A549 (cell line): ENCODE data around the gene FAM163B. TPM values are rescaled to one million over a fixed set of nuclear protein-coding genes. Genes with fewer than 3 reads are reported as not detected.

ENCODE experiments used
- ATAC-seq, 2 experiments: fragments of 200-7000 bp in 1 of 2; fragments of >200 bp in 1 of 2; cut with Nextera tagmentation in 1 of 2; cut with Tn5 transposase in 1 of 2; 3 replicates each; pipeline versions ENCODE4 v1.8.0 to v1.9.1; 2018 to 2020; ENCODE audit warnings: mild to moderate bottlenecking in 1 of 2, moderate library complexity in 1 of 2
- CTCF ChIA-PET: fragments of 300-600 bp; sonication (Branson Sonifier 250); formaldehyde crosslinking; extraction: SDS; loops from one replicate; lab custom pipeline; 2021; ENCODE audit warnings: antibody characterized with exemption, inconsistent platforms; lab: Yijun Ruan, JAX
- POLR2A ChIA-PET: fragments of 350-600 bp; formaldehyde crosslinking; extraction: SDS; loops from one replicate; lab custom pipeline; 2021; ENCODE audit warnings: antibody characterized with exemption, inconsistent platforms; lab: Yijun Ruan, JAX
- DNase-seq, 2 experiments: peaks; one replicate each; pipeline versions ENCODE4 v3.0.0 to v3.0.0-alpha.2; 2011 to 2016; ENCODE audit warnings: low read depth in 1 of 2, low spot score in 1 of 2
- FAIRE-seq: peaks from 2 replicates; lab custom pipeline; 2011; peaks lifted over from hg19 to GRCh38; lab: Jason Lieb, UNC
- H3K27ac ChIP-seq, 2 experiments: fragments of >200 bp; sonication (Bioruptor Twin); formaldehyde crosslinking; 3 replicates each; pipeline ENCODE4 v1.5.1; 2016 to 2017
- H3K4me1 ChIP-seq: fragments of >200 bp; sonication (Bioruptor Twin); formaldehyde crosslinking; 3 replicates; pipeline ENCODE4 v1.6.1; 2016
- H3K4me2 ChIP-seq: fragments of >200 bp; sonication (Bioruptor Twin); formaldehyde crosslinking; 3 replicates; pipeline ENCODE4 v1.6.1; 2016
- H3K4me3 ChIP-seq: fragments of >200 bp; sonication (Bioruptor Twin); formaldehyde crosslinking; 3 replicates; pipeline ENCODE4 v1.5.1; 2016
- H3K9me3 ChIP-seq: fragments of >200 bp; sonication (Bioruptor Twin); formaldehyde crosslinking; 3 replicates; pipeline ENCODE4 v1.6.1; 2016
- CBX2 ChIP-seq: fragments of 200-600 bp; sonication (generic); IDR thresholded peaks from 2 replicates; pipeline ENCODE4 v1.6.1; 2016; ENCODE audit warnings: low read depth, mild to moderate bottlenecking, borderline replicate concordance
- CHD2 ChIP-seq: fragments of 150-350 bp; IDR thresholded peaks from 2 replicates; pipeline ENCODE4 v1.6.1; 2014; ENCODE audit warnings: low read length; ENCODE audit not compliant: partially characterized antibody
- EP300 ChIP-seq, 2 experiments: fragments of >200 bp; sonication (Bioruptor Twin); formaldehyde crosslinking; IDR thresholded peaks; 2 replicates in 1 of 2; 3 replicates in 1 of 2; pipeline ENCODE4 v1.6.1; 2016 to 2017
- ESRRA ChIP-seq: fragments of 150-350 bp; IDR thresholded peaks from 2 replicates; pipeline ENCODE4 v1.6.1; 2014; ENCODE audit warnings: mild to moderate bottlenecking, low read length, borderline replicate concordance
- FOSL2 ChIP-seq, 2 experiments: fragments of 450-650 bp in 1 of 2; fragments of >200 bp in 1 of 2; sonication (Bioruptor Twin) in 1 of 2; formaldehyde crosslinking; IDR thresholded peaks; 2 replicates each; pipeline versions ENCODE4 v1.5.0 to v1.6.1; 2016 to 2020; ENCODE audit warnings: mild to moderate bottlenecking in 1 of 2, moderate library complexity in 1 of 2
- FOXS1 ChIP-seq: fragments of 250-450 bp; sonication (Bioruptor Pico); IDR thresholded peaks from 2 replicates; pipeline ENCODE4 v1.5.0; 2020; ENCODE audit warnings: mild to moderate bottlenecking, moderate library complexity
- HMGXB4 ChIP-seq: fragments of 250-450 bp; sonication (Bioruptor Pico); IDR thresholded peaks from 2 replicates; pipeline ENCODE4 v1.5.0; 2021; ENCODE audit warnings: mild to moderate bottlenecking, moderate library complexity, borderline replicate concordance
- HOXB13 ChIP-seq: fragments of 250-450 bp; sonication (Bioruptor Pico); IDR thresholded peaks from 2 replicates; pipeline ENCODE4 v1.5.0; 2020; ENCODE audit warnings: low read depth, mild to moderate bottlenecking, moderate library complexity
- HOXB5 ChIP-seq: fragments of 250-450 bp; sonication (Bioruptor Pico); IDR thresholded peaks from 2 replicates; pipeline ENCODE4 v1.5.0; 2020; ENCODE audit warnings: mild to moderate bottlenecking, moderate library complexity
- KDM5A ChIP-seq: fragments of 200-600 bp; sonication (generic); IDR thresholded peaks from 2 replicates; pipeline ENCODE4 v1.6.1; 2016; ENCODE audit warnings: antibody characterized with exemption, mild to moderate bottlenecking
- MAFK ChIP-seq: fragments of 450-650 bp; IDR thresholded peaks from 2 replicates; pipeline ENCODE4 v1.6.1; 2014; ENCODE audit not compliant: partially characterized antibody
- MAX ChIP-seq: IDR thresholded peaks from 2 replicates; pipeline ENCODE4 v1.6.1; 2012
- RFX5 ChIP-seq: fragments of 450-650 bp; IDR thresholded peaks from 2 replicates; pipeline ENCODE4 v1.7.1; 2014; ENCODE audit warnings: antibody characterized with exemption, mild to moderate bottlenecking, moderate library complexity
- RNF2 ChIP-seq: fragments of 200-600 bp; sonication (generic); IDR thresholded peaks from 2 replicates; pipeline ENCODE4 v1.6.1; 2016; ENCODE audit warnings: low read depth, mild to moderate bottlenecking, antibody characterized with exemption, moderate library complexity, borderline replicate concordance
- TP53 ChIP-seq: fragments of 250-450 bp; sonication (Bioruptor Pico); IDR thresholded peaks from 2 replicates; pipeline ENCODE4 v1.5.0; 2021; ENCODE audit warnings: mild to moderate bottlenecking, moderate library complexity
- ZNF302 ChIP-seq: fragments of 250-450 bp; sonication (Bioruptor Pico); IDR thresholded peaks from 2 replicates; pipeline ENCODE4 v1.9.0; 2021; ENCODE audit warnings: inconsistent platforms, mild to moderate bottlenecking, moderate library complexity
- WGBS: methylation state at CpG from one replicate; pipeline ENCODE4 v1.1.6; 2017; ENCODE audit errors: missing lambda C conversion rate; 5-methylcytosine and 5-hydroxymethylcytosine counted together
- polyA plus RNA-seq, 4 experiments: library from polyadenylated mRNA; depleted of rRNA in 3 of 4; stranded (reverse); fragments of >200 nt; fragmentation: RNase III in 1 of 4; extraction: RNeasy Plus Mini Kit Qiagen cat#74134 plus additional on column Dnase treatment in 1 of 4; gene quantifications; 2 replicates in 3 of 4; 3 replicates in 1 of 4; pipeline ENCODE4 v1.2.3, GENCODE V29; 2011 to 2017
- TF ChIP-seq, protein P1 (sequence below): fragments of 450-650 bp; IDR thresholded peaks from 2 replicates; pipeline ENCODE4 v1.6.1; 2014; ENCODE audit warnings: antibody characterized with exemption

Gene FAM163B
- polyA plus RNA-seq, 2 of the 4 experiments (the other 2 are of a cell fraction): not detected

DNA sequence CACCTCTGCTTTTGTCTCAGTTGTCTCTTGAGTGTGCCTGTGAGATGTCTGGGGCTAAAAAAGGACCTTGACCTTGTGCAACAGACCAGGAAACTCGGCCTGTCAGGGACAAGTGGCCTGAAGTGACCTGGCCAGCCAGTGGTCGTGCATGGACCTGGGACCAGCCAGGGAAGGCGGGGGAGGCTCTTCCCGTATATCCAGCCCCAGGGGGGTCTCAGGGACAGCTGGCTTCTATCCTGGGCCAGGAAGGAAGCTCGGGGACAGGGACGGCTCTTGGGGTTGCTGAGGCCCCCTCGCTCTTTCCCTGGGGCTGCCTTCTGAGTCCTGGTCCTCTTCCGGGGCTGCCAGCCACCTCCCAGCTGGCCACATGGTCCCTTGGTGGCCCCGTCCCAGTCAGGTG lies 77.9 kb downstream of the FAM163B start:
- WGBS: 60% methylated on average over 5 of the region's 9 CpGs
- DNase-seq: no peak
- Histone ChIP-seq H3K4me2 (no peak overlapping the region), H3K27ac (no peak overlapping the region), H3K4me3 (no peak overlapping the region), H3K9me3 (no peaks in the 10 kb centered on the region), H3K4me1 (peaks cover 5% of the 10 kb centered on the region; the same call in 1 of the 3 replicates)
- POLR2A ChIA-PET: no interaction called here
- no peak for ATAC-seq
- CTCF ChIA-PET: interaction anchor here (1.0 to 8.7 kb wide), 2 partner anchors 45 to 195 kb away, joined by 3 to 72 read pairs; no protein-coding TSS in a partner anchor
- no peak for TF ChIP-seq HOXB5 (CRISPR knock-in tag)
- TF ChIP-seq ESRRA: no peak
- TF ChIP-seq MAX: no peak
- FAIRE-seq: no peak

DNA sequence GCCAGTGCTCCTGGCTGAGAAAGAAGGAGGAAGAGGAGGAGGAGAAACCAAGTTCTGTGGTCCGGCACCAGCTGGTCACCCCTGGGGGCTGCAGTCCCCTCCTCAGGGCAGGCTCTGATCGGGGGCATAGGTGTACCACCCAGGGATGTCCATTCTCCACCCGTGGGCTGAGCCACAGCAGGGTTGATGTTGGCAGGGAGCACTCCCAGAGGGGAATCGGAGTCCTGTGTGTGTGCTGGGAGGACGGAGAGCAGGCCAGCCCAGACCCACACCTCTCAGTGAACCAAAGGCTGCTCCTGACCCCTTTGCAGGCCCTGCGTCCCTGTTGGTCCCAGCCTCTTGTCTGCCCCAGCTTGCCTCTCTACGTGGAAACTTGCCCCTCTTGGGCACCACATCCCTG lies 79.3 kb downstream of the FAM163B start:
- H3K4me1 ChIP-seq: peaks cover 5% of the 10 kb centered on the region; the same call in 1 of the 3 replicates
- POLR2A ChIA-PET: no interaction called here

DNA sequence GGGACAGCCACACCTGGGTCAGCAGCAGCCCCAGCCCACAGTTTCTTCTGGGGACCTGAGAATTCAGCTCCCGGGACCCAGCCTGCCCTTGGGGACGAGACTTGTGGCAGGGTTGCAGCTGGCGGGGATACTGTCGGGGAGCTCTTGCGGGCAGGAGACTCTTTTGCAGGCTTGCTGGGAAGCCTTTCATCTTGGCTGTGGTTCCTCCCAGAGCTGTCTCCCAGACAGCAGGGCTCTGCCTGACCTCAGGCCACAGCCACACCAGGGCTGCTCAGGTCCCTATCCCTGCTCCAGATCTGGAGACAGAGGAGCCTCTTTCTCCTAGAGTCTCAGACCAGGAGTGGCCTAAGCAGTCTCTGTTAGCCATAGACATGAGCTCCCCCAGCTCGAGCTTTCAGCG lies 79.7 kb downstream of the FAM163B start:
- H3K4me2 ChIP-seq: no peak overlapping the region
- H3K9me3 ChIP-seq: no peaks in the 10 kb centered on the region
- TF ChIP-seq HOXB13: no peak
- no peak for TF ChIP-seq MAX
- TF ChIP-seq RNF2: no peak
- TF ChIP-seq FOXS1 (CRISPR knock-in tag): no peak
- TF ChIP-seq EP300 (IDR thresholded peaks at IDR 0.05): no peak
- TF ChIP-seq KDM5A: no peak
- TF ChIP-seq CBX2: no peak
- H3K27ac ChIP-seq: no peak overlapping the region
- CTCF ChIA-PET: interaction anchor here (1.2 to 8.7 kb wide), 3 partner anchors 11 to 197 kb away, joined by 3 to 72 read pairs (median 3); no protein-coding TSS in a partner anchor
- ATAC-seq (peak in 1 of 2 experiments; percentile 14; a peak in 2 of 6 replicates), DNase-seq (no peak), FAIRE-seq (no peak)
- H3K4me3 ChIP-seq: no peak overlapping the region
- H3K4me1 ChIP-seq: peaks cover 5% of the 10 kb centered on the region; the same call in 1 of the 3 replicates
- WGBS: 61% methylated on average over 4 of the region's 7 CpGs
- POLR2A ChIA-PET: no interaction called here

More for the DNA sequence above, 79.3 kb downstream of the FAM163B start:
- DNase-seq (no peak), FAIRE-seq (no peak), ATAC-seq (no peak)
- no peak overlapping the region for H3K4me2 ChIP-seq
- no peak overlapping the region for H3K27ac ChIP-seq
- no peak for TF ChIP-seq FOSL2 (IDR thresholded peaks at IDR 0.05)
- TF ChIP-seq FOSL2 (CRISPR knock-in tag; IDR thresholded peaks at IDR 0.05): no peak
- TF ChIP-seq HMGXB4 (CRISPR knock-in tag): no peak
- no peak for TF ChIP-seq ZNF302 (CRISPR knock-in tag)
- TF ChIP-seq CHD2: no peak
- no peak for TF ChIP-seq CBX2
- TF ChIP-seq, protein P1, sequence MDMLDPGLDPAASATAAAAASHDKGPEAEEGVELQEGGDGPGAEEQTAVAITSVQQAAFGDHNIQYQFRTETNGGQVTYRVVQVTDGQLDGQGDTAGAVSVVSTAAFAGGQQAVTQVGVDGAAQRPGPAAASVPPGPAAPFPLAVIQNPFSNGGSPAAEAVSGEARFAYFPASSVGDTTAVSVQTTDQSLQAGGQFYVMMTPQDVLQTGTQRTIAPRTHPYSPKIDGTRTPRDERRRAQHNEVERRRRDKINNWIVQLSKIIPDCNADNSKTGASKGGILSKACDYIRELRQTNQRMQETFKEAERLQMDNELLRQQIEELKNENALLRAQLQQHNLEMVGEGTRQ: no peak
- TF ChIP-seq RFX5: no peak
- TF ChIP-seq FOXS1 (CRISPR knock-in tag): no peak
- CTCF ChIA-PET: interaction anchor here (1.3 to 8.7 kb wide), 2 partner anchors 24 to 196 kb away, joined by 3 to 72 read pairs; no protein-coding TSS in a partner anchor
- 57% methylated on average over 6 of the region's 7 CpGs for WGBS
- no peaks in the 10 kb centered on the region for H3K9me3 ChIP-seq
- H3K4me3 ChIP-seq: no peak overlapping the region

GRCh38 chr9:133528876-133529241 lies 80.3 kb downstream of the FAM163B start:
- Histone ChIP-seq H3K27ac (no peak overlapping the region), H3K4me3 (no peak overlapping the region), H3K9me3 (no peaks in the 10 kb centered on the region), H3K4me1 (peaks cover 5% of the 10 kb centered on the region; the same call in 1 of the 3 replicates), H3K4me2 (no peak overlapping the region)
- ATAC-seq (no peak), DNase-seq (no peak), FAIRE-seq (no peak)
- POLR2A ChIA-PET: no interaction called here
- WGBS: 41% methylated on average over 3 of the region's 11 CpGs
- CTCF ChIA-PET: interaction anchor here (1.2 to 8.7 kb wide), 2 partner anchors 11 to 197 kb away, joined by 3 to 72 read pairs; no protein-coding TSS in a partner anchor
- TF ChIP-seq TP53 (CRISPR knock-in tag) (no peak), MAFK (no peak), ZNF302 (CRISPR knock-in tag) (no peak)
